HG02970 (cell line): Measurements from ENCODE around the gene TAF3.

Source experiments
- ATAC-seq: cut with Tn5 transposase; IDR thresholded peaks from one replicate; pipeline ENCODE4 v1.9.1; 2021; ENCODE audit warnings: mild to moderate bottlenecking, moderate library complexity, moderate number of reproducible peaks; ENCODE audit not compliant: unreplicated experiment, low FRiP score

TAF3 gene

DNA sequence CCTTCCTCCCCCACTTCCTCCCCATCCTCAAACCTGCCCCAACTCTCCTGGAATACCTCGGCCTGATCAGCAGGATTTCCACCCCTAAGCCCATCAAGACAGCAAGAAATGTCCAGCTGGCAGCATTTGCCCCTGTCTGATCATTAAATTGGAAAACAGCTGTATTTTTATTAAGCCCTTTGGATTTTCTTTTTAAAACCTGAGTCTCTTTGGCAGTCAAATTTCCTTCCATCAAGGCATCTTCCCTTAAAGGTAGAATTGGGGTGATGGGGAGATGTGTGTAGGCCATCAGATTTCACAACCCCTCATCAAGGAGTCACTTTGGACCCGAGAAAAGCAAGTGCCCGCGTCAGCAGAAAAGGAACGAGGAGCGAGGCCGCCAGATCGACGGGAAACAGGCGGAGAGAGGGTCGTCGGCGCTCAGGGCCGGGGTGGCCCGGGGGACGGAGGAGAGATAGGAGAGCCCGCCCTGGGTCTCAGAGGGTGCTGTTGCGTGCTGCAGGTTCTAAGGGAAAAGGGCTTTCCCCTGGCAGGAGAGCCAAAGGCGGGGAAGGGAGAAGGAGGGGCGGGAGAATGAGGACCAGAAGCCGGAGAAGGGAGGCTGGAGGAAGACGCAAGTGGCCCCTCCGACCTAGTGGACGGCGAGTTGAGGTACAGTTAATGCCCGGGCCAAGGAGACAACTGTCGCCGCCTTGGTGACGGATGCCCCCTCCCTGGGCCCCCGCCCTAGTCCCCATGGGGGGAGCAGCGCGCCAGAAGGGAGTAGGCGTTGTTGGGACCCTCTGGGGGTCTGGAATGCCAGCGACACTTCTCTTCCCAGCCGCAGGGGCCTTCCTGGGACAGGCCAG is 224.6 kb downstream of the TAF3 start:
- no peak for ATAC-seq

DNA sequence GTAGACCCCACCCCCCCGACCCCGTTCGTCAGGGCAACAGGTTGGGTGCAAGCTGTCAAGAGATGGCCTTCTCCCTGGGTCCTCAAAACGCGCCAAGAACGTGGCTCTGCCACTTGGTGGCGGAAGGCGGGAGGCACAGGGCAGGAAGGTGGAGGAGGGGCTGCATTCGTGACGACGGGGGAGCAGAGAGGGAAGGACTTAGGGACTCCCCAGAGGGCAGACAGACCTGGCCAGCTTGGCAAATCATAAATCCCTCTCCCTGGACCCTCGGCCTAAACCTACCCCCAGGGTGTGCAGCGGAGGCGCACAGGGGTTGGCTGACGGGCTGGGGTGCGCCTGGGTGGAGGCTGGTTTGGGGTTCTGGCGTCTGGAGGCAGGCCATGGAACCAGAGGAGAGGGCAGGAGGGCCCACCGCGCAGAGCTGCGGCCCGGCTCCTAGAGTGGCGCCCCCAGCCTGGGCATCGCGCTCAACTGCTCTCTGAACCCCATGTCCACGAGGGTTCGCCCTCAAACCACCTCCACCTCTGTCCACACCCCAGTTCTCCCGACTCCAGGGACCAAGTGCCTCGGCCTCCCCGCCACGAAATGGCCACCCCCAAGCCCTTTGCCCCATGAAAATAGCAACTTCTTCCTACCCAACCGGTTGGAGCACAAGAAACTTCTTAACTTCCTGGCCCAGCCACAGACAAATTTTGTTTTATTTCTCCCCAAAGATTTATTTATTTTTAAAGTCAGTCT is 225.4 kb downstream of the TAF3 start:
- ATAC-seq, result no peak

DNA sequence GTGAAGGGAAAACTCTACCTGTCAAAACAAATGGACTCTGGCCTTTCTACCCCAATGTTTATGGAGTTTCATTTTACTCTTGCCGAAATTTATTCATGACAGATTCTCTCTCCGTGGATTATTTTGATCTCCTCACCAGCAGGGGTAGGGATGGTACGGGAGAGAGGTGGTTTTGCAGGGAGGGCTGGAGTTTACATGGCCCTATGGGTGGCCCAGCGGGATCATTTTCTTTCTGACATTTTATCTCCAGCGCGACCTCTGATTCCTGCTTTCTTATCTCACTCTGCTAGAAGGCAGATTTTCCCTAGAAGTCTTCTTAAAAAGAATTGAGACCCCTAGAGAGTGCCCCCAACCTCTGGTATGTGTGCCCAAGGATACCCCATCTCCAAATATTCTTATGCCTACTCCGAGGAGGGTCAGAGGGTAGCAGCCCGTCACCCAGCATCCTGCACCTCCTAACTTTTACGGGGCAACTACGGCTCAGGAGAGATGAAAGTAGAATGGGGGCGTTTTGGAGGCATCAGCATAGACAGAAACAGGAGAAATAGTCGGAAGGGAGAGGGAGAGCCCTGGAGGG is 226.1 kb downstream of the TAF3 start:
- ATAC-seq, result no peak

DNA sequence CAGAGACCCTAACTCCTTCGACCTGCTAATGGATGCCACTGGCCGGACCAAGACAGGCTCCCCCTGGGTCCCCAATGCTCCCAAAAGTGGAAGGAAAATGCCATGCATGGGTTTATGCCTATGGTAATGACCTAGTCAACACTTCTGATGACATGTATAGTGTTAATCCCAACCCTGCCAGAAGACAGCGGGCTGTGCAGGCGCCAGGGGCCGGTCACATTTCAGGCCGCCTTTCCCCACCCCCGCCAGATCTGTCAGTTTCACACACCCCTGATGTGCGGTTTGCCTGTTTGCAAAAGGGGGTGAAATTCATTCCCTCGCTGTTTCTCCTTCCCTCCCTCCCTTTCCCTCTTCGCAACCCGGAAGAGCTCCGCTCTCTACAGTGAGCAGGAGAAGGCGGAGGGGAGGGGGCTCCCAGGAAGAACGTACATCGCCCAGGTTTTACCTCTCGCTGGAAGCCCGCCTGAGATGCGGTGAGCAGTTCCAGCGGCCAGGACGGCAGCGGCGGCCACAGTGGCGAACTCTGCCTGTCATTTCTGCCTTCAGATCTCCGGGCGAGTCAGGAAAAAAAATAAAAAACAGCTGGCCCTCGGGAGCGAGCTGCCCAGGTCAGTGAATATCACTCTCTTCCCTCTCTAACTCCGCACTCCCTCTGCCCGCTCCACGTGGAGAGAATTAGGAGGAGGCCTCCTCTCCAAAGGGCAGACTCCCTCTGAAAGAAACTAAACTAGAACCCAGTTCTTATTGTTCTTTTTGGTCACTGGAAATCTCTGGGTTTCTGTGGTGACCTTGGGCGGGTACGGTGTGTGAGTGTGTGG is 226.8 kb downstream of the TAF3 start:
- ATAC-seq, result no peak

DNA sequence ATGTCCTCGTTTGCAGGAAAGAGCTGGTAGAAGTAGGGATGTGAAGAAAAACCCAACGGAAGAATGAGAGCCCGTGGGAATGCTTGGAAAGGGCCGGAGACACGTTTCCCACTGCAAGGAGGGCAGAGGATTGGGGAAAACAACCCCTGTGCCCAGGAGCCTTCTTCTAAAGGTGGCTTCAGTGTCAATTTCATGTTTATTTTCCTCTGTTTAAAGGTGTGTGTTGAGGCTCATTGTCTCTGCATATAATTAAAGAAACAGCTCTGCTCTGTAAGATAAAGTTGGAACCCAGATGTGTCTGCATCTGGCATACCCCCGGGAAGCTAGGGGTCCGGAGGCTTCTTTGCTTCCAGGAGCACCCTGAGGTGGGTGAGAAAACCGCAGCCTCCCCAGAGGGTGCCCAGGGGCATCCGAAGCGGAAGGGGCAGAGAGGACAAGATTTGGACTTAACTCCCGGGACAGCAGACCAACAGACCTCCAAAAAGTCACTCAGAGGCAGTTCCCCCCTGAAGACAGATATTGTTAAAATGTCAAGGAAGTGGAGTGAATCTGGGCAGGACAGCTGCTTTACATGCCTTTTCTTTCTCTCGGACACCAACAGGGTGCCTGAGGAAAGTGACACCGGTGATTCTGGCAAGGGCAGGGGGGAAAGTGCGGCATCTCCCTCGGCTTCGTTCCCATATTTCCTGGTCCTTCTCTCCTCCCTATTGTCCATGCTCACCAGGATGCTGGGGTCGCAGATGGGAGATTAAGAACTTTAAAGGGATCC is 227.6 kb downstream of the TAF3 start:
- no peak for ATAC-seq

DNA sequence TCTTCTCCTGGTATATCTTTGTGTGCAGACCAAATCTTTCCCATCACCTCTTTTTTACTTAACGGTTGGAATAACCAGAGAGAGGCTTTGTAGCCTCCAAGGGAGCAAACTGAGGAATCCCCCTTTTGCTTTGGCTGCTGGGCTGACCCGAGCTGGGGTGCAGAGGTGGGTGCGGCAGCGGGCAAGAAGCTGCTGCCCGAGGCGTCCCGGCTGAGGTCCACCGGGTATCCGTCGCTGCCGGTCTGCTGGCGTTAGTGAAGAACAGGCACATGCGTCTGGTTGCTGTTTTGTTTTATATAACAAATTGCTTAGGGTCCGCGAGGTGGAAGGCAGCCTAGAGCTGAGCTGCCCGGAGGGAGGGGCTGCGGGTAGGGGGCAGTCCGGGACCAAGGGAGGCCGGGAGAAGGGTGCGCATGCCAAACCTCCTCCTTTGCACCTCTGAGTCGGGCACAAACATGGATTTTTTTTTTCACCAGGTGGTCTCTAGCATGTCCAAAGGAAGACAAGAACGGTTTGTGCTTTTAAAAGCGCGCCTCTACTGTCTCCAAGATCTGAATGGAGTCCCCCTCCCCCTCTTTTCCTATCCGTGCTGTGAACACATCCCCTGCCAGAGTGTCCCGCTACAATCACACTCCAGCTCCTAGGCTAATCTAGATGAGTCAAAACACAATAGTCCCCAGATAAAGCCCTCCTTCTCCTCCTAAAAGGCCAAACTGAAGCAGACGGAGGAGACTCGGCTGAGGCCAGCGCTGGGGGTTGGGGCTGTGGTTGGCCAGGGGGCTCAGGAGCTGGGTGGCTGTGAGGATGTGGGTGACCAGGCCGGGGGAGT is 229.4 kb downstream of the TAF3 start:
- no peak for ATAC-seq

DNA sequence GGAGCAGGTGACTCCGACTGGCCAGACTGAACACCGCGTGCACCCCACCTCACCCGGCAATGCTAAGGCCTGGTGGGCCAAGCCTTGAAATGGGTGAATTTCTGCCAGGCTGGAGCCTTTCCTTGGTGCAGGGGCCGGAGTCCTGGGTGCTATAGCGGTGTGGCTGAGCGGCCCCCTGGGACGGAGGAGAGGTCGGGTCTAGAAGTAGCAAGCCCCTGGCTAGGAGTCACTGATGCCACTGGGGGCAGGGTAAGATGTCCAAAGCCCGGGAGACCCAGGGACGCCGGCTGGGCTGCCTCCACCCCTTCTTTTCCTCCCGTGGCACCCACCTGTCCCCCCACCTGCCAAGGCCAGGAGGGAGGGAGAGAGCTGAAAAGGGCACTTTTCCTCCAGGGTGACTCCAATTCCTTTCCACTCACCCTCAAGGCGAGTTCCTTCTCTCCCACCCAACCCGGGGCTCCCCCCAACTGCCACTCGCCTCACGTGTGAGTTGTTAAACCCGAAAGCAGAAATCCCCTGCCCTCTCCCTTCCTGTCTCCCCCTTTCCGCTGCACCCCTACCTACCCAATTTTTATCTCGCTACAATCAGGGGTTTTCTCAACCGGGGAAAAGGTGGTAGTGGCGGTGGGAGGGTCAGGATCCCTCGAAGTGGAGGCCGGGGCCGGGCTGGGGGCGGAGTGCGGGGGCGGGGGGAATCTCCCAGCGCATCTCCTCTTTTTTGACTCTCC is 230.1 kb downstream of the TAF3 start:
- ATAC-seq, result no peak

DNA sequence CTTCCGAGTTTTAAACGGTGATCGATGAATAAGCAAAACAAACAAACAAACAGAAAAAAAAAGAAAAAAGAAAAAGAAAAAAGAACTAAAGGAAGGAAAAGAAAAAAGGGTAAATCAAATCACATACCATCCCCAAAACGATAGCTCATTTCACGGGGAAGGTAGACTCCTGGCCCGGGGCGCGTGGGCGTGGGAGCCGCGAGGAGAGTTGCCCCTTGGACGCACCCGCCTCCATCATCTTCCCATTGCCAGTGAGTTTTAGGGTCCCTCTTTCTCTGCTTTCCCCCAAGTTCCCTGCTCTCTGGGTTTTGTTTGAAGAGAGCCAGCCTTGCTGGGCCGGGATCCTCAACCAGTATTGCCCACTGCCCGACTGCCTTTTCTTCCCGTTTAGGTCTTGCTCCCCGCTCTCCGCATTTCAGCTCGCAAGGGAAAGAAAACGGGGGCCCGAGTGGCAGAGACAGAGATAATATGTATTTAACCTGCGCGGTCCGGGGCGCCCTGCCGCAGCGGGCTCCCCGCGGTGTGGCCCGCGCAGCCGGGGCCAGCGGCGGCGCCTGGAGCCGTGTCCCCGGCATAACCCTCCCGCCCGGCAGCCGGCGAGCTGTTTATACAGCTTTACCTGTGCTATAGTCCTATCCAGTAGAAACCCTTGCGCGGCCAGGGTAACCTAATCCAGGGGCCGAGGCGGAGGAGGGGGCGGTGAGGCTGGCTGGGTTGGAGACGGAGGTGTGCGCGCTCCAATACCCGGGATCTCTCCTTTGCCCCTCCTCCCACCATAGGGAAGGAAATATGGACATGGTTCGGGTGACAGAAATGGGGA is 230.9 kb downstream of the TAF3 start:
- no peak for ATAC-seq

DNA sequence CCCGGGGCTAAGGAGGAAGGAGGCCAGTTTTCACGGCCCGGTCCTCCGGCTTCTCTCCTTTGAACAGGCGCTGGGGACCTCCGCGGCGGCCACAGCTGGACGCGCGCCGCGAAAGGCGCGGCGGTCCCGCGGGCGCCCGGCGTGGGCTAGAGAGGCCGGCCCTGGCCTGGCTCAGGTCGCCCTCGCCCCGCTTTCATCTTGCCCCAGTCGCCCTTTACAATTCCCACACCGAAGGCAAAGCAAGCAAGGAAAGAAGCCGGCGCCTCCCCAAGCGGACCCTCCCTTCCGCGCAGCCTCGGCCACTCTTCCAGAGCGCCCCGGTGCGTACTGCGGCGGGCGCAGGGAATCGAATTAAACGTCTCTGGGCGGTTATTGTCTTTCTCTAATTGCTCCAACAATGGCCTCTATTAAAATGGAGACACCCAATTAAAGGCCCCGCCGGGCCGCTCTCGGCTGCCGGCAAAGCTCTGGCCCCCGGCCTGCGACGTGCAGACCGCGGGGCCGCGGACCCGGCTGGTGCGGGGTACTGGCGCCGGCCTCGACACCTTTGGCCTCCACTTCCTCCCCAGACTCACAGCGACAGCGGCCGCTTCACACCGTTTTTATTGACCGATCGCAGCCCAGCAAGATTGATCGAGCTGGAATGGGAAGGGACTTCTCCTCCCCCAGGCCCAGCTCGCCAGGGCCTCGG is 231.7 kb downstream of the TAF3 start:
- ATAC-seq, result no peak

DNA sequence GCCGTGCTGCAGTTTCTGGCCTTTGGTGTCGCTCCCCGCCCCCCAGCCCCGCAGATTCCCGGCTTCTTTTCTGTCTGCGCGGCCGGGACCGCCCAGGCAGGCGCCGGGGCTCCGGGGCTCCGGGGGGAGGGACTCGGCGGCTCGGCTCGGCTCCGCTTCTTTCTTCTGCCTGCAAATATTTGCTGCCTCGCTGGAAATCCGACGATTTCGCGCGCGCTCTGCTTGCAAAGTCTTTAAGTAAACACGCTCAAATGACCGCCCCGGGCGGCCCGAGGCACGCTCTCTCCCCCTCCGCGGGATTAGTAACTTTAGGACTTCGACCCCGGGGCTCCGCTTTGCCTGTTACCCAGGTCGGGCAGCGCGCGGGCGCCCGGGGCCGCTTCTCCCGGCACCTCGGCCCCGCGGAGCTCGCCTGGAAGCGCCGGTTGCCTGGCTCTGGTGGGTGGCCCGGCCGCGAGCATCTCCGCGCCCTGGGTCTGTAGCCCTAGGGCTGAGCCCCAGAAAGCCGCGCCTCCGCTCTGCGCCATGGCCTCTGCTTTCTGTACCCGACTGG is 232.3 kb downstream of the TAF3 start:
- no peak for ATAC-seq

DNA sequence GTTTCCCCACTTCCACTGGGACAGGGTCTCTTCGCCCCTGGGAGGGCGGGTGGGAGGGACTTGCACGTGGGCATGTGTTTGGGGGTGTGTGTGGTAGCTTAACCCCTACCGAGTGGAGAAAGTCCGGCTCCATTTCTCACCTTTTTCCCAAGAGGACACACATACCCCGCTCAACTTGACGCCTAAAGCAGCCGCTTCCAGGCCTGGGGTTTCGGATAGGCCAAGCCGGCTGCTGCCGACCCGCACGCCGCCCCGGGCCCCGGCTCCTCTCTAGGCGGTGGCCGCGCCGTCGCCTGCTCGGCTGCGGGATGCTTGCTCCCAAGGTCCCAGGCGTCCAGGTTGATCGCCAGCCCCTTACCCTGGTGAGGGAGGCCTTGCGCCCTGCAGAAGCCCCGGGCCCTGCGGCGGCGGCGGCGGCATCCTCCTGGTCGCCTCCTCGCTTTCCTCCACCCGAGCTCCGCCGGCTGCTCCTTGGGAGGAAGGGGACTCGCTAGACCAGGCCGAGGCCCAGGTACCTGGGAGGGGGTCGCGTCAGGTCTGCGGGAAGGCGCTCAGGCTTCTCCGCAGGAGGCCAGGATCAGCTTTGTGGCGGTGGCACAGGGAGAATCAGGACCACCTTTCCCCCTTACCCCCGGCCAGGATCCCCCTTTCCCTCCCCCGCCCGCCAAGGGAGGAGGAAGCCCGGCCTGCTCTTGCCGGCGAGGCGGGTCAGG is 233.0 kb downstream of the TAF3 start:
- ATAC-seq, result no peak

DNA sequence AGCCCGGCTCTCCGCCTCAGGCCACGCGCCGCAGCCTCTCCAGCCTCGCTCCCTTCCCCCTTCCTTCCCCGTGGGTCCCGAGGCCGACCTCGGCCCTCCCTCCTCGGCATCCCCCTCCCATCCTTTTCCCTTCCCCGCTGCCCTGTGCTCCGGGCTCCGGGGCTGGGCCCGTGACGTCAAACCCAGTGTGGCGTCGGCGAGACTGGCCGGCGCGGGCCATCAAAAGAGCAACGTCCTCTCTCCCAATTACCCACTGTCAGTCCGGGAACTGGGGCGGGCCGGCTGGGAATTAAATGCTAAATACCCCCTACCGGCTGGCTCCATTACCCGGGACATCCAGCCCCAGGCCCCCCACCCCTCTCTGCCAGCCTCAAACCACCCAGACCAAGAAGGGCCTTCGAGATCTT is 233.5 kb downstream of the TAF3 start:
- no peak for ATAC-seq

DNA sequence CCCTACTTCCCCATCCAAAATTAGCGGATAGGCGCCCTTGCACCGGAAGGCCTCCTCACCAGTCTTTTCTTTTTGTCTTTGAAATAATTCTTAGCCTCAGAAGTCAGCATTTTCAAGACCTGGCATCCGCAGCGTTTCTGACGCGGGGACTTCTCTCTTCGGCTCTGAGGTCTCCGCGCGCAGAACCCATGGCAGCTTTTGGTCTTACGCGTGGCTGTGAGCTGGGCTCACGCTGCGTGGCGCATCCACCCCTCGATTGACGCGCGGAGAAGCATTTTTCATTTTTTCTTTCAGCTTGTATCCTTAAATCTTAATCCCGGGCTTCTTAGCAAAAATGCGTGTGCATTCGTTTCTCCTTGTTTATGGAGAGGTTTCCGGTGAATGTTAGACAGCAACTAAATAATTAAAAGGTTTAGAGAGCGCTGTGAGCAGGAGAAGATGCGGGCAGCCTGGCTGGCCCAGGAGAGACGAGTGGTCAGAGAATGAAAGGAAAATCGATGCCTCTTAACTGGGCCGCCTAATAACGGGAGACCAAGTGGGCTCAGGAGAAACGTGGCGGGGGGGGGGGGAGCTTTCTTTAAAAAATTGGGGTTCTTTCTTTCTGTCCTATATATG is 234.1 kb downstream of the TAF3 start:
- no peak for ATAC-seq

DNA sequence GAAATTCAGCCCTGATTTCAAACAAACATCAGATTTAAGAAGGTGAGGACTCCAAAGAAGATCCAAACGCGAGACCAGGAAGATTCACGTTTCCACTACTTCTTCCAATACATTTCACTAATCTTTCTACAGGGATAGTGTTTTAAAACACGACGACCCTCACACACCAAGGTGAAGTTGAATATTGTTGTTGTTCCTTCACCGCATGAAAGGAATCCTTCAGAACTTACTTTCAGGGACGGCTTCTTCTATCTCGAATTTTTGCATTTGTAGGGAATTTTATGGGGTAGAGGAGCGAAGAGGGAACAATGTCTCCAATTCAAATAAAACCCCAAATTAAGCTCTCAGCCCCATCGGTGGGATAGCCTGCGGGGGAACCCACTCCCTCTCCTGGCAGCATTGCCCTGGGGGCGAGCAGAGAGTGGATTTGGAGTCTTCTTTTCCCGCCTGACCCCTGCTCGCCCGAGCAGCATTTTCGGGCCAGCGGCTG is 234.7 kb downstream of the TAF3 start:
- no peak for ATAC-seq

DNA sequence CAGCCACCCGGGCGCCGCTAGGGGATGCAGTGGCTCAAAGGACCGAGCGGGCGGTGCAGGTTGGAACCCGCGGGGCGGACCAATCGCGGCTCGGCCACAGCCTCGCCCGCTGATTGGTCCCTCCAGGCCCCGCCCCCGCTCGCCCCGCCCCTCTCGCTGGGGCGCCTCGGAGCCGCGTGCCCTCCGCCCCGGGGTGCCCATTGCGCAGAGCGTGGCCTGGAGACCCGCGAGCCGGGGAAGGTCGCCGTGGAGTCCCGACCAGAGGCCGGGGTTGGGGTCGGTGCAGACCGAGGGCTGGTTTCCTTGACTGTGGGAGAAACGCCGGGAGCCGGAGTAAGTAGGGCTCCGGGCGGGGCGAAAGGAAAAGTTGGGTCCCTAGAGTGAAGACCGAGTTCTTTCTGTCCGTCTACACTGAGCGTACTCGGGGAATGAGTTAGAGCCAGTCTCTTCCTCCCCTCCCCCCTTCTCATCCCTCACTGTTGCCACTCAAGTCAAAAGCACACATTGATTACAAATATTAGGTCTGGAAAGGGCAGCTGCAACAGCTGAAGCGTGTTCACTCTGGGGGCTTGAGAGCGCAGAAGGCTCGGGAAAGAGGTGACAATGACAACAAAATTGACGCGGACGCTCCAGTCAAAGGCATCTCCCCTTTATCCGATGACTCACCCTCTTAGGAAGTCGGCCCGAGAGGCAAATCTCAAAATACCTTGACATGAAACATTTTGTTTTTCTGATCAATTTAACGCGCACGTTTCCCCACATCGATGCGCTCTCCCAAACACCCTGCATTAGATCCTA is 235.3 kb downstream of the TAF3 start:
- peak; percentile 73 for ATAC-seq
